HG02571 (cell line): ENCODE measurements around the gene ABHD17B.

ENCODE experiments used
- ATAC-seq: cut with Tn5 transposase; IDR thresholded peaks from one replicate; pipeline ENCODE4 v1.9.1; 2021; ENCODE audit warnings: mild to moderate bottlenecking, moderate library complexity; ENCODE audit not compliant: unreplicated experiment

The ABHD17B gene

GRCh38 chr9:71822935-71823334 is 88.1 kb downstream of the ABHD17B start:
- no peak for ATAC-seq

GRCh38 chr9:71822456-71822855 is 88.5 kb downstream of the ABHD17B start:
- no peak for ATAC-seq

- no peak for ATAC-seq
These were observed 89.6 kb downstream of the ABHD17B start for GRCh38 chr9:71821405-71821804.

- ATAC-seq, result no peak
These were observed 90.5 kb downstream of the ABHD17B start for GRCh38 chr9:71820403-71820921.

GRCh38 chr9:71819115-71819739 is 91.8 kb downstream of the ABHD17B start:
- ATAC-seq, result no peak

- ATAC-seq, result no peak
These were observed 94.0 kb downstream of the ABHD17B start for GRCh38 chr9:71816916-71817451.
